SK-N-SH treated with all-trans-retinoic acid at 6 μM for 48 hours (cell line): ENCODE measurements around the gene CDH20.

Experiments used
- ARNTL ChIP-seq: fragments of 450-650 bp; formaldehyde crosslinking; IDR thresholded peaks from 2 replicates; pipeline ENCODE4 v1.5.0; 2020; ENCODE audit warnings: low read depth, mild to moderate bottlenecking, moderate library complexity, borderline replicate concordance
- GLIS3 ChIP-seq: fragments of 250-450 bp; sonication (Bioruptor Pico); IDR thresholded peaks from 2 replicates; pipeline ENCODE4 v1.5.0; 2020; ENCODE audit warnings: mild to moderate bottlenecking, moderate library complexity
- ISL1 ChIP-seq: fragments of 250-450 bp; sonication (Bioruptor Pico); IDR thresholded peaks from 2 replicates; pipeline ENCODE4 v2.1.2; 2022; ENCODE audit warnings: mild to moderate bottlenecking, moderate library complexity
- RARB ChIP-seq: fragments of 250-450 bp; sonication (Bioruptor Pico); IDR thresholded peaks from 2 replicates; pipeline ENCODE4 v1.8.0; 2021; ENCODE audit warnings: mild to moderate bottlenecking, moderate library complexity
- ZC3H10 ChIP-seq: fragments of 250-450 bp; sonication (Bioruptor Pico); IDR thresholded peaks from 2 replicates; pipeline ENCODE4 v1.5.1; 2021; ENCODE audit warnings: mild to moderate bottlenecking, moderate library complexity
- ZFP3 ChIP-seq: fragments of 250-450 bp; sonication (Bioruptor Pico); IDR thresholded peaks from 2 replicates; pipeline ENCODE4 v1.5.0; 2020; ENCODE audit warnings: mild to moderate bottlenecking, moderate library complexity
- ZNF70 ChIP-seq: fragments of 450-650 bp; formaldehyde crosslinking; IDR thresholded peaks from 2 replicates; pipeline ENCODE4 v1.5.0; 2020; ENCODE audit warnings: mild to moderate bottlenecking, moderate library complexity
- TF ChIP-seq, protein P1 (sequence below): fragments of 250-450 bp; sonication (Bioruptor Pico); IDR thresholded peaks from 2 replicates; pipeline ENCODE4 v1.8.0; 2021; ENCODE audit warnings: low read depth, mild to moderate bottlenecking, moderate library complexity, borderline replicate concordance
- TF ChIP-seq, protein P2 (sequence below): fragments of 250-450 bp; sonication (Bioruptor Pico); IDR thresholded peaks from 2 replicates; pipeline ENCODE4 v1.8.0; 2020; ENCODE audit warnings: mild to moderate bottlenecking, moderate library complexity, borderline replicate concordance

DNA sequence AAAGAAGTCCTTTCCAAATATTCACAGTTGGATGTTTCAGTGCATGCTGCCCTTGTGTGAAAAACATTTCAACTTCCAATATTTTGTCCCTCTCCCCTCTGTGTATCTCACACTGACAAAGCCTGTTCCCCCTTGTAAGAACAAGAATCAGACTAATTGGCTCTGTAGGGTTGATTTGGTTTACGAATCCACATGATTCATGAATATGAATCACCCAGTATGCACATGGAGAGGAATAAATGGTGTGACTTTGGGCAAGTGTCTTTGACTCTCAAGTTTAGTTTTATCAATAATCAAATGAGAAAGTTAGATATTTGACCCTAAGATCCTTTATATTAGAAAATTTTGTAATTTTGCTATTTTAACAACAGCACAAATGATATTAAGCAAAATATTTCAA, 9.3 kb upstream of the CDH20 start:
- TF ChIP-seq ZFP3 (CRISPR knock-in tag), result no peak
- no peak for TF ChIP-seq ISL1 (CRISPR knock-in tag)
- TF ChIP-seq ZC3H10 (CRISPR knock-in tag), result no peak
- no peak for TF ChIP-seq RARB (CRISPR knock-in tag)
- no peak for TF ChIP-seq ZNF70
- TF ChIP-seq GLIS3 (CRISPR knock-in tag), result no peak
- TF ChIP-seq, protein P1, sequence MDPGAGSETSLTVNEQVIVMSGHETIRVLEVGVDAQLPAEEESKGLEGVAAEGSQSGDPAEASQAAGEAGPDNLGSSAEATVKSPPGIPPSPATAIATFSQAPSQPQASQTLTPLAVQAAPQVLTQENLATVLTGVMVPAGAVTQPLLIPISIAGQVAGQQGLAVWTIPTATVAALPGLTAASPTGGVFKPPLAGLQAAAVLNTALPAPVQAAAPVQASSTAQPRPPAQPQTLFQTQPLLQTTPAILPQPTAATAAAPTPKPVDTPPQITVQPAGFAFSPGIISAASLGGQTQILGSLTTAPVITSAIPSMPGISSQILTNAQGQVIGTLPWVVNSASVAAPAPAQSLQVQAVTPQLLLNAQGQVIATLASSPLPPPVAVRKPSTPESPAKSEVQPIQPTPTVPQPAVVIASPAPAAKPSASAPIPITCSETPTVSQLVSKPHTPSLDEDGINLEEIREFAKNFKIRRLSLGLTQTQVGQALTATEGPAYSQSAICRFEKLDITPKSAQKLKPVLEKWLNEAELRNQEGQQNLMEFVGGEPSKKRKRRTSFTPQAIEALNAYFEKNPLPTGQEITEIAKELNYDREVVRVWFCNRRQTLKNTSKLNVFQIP (CRISPR knock-in tag), result no peak
- TF ChIP-seq, protein P2, sequence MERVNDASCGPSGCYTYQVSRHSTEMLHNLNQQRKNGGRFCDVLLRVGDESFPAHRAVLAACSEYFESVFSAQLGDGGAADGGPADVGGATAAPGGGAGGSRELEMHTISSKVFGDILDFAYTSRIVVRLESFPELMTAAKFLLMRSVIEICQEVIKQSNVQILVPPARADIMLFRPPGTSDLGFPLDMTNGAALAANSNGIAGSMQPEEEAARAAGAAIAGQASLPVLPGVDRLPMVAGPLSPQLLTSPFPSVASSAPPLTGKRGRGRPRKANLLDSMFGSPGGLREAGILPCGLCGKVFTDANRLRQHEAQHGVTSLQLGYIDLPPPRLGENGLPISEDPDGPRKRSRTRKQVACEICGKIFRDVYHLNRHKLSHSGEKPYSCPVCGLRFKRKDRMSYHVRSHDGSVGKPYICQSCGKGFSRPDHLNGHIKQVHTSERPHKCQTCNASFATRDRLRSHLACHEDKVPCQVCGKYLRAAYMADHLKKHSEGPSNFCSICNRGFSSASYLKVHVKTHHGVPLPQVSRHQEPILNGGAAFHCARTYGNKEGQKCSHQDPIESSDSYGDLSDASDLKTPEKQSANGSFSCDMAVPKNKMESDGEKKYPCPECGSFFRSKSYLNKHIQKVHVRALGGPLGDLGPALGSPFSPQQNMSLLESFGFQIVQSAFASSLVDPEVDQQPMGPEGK, result no peak
- no peak for TF ChIP-seq ARNTL (CRISPR knock-in tag)
